ENCODE data around the gene SLC5A10.
"Not testable (repeated sequence)": the region's sequence is repeated elsewhere in the genome, so short reads cannot be mapped to it uniquely, and the experiment has no call there.

SLC5A10 gene

GRCh38 chr17:19047510-19047909 is 95.5 kb downstream of the SLC5A10 start:
- DNase-seq, result not testable (repeated sequence)

GRCh38 chr17:19048826-19049225 is 96.9 kb downstream of the SLC5A10 start:
- DNase-seq, result not testable (repeated sequence)

- not testable (repeated sequence) for DNase-seq
Measured at GRCh38 chr17:19055447-19055846, 103.5 kb downstream of the SLC5A10 start.

- not testable (repeated sequence) for DNase-seq
Measured at GRCh38 chr17:19062009-19062717, 110.2 kb downstream of the SLC5A10 start.

- DNase-seq, result not testable (repeated sequence)
Measured at GRCh38 chr17:19062718-19063325, 110.9 kb downstream of the SLC5A10 start.

- DNase-seq, result not testable (repeated sequence)
Measured at GRCh38 chr17:19063326-19063956, 111.5 kb downstream of the SLC5A10 start.

- DNase-seq, result not testable (repeated sequence)
Measured at GRCh38 chr17:19064378-19064777, 112.4 kb downstream of the SLC5A10 start.

GRCh38 chr17:19070318-19071168 is 118.6 kb downstream of the SLC5A10 start:
- not testable (repeated sequence) for DNase-seq
